Astrocyte (in vitro differentiated cells and primary cell): ENCODE results near the gene ABCC11. TPM values are rescaled to one million over a fixed set of nuclear protein-coding genes. Genes with fewer than 3 reads are reported as not detected.

ENCODE experiments used
- DNase-seq: peaks from one replicate; pipeline ENCODE4 v3.0.0-alpha.2; 2010; ENCODE audit warnings: low read depth
- FAIRE-seq: peaks from 2 replicates; lab custom pipeline; 2011; peaks lifted over from hg19 to GRCh38; lab: Jason Lieb, UNC
- H2AFZ ChIP-seq: 2 replicates; pipeline ENCODE4 v1.6.0; 2012; ENCODE audit warnings: low read depth, low read length, inconsistent platforms
- H3K27ac ChIP-seq: 2 replicates; pipeline ENCODE4 v1.5.1; 2011; ENCODE audit warnings: low read depth, low read length, inconsistent platforms
- H3K27me3 ChIP-seq: 2 replicates; pipeline ENCODE4 v1.6.0; 2011; ENCODE audit warnings: low read length, inconsistent platforms; ENCODE audit not compliant: insufficient read depth
- H3K36me3 ChIP-seq: 2 replicates; pipeline ENCODE4 v1.5.1; 2011; ENCODE audit warnings: low read length, inconsistent platforms; ENCODE audit not compliant: insufficient read depth
- H3K4me1 ChIP-seq: 2 replicates; pipeline ENCODE4 v1.5.1; 2011; ENCODE audit warnings: low read length, inconsistent platforms; ENCODE audit not compliant: insufficient read depth
- H3K4me2 ChIP-seq: 2 replicates; pipeline ENCODE4 v1.6.0; 2012; ENCODE audit warnings: low read length, inconsistent platforms
- H3K4me3 ChIP-seq: 2 replicates; pipeline ENCODE4 v1.5.1; 2011; ENCODE audit warnings: low read depth, mild to moderate bottlenecking, low read length, inconsistent platforms; ENCODE audit not compliant: insufficient read depth
- H3K79me2 ChIP-seq: 2 replicates; pipeline ENCODE4 v1.6.0; 2012; ENCODE audit warnings: mild to moderate bottlenecking, low read length, inconsistent platforms; ENCODE audit not compliant: insufficient read depth
- H3K9ac ChIP-seq: 2 replicates; pipeline ENCODE4 v1.6.0; 2012; ENCODE audit warnings: mild to moderate bottlenecking, low read length, inconsistent platforms
- H3K9me3 ChIP-seq: 2 replicates; pipeline ENCODE4 v1.5.1; 2012; ENCODE audit warnings: low read depth, mild to moderate bottlenecking, low read length, inconsistent platforms; ENCODE audit not compliant: insufficient read depth
- H4K20me1 ChIP-seq: 2 replicates; pipeline ENCODE4 v1.6.0; 2012; ENCODE audit warnings: low read length, inconsistent platforms; ENCODE audit not compliant: insufficient read depth
- H3K27ac Mint-ChIP-seq: one replicate; pipeline ENCODE4 v1.8.0; 2021; ENCODE audit warnings: mild to moderate bottlenecking, mixed read lengths; ENCODE audit not compliant: unreplicated experiment
- H3K27me3 Mint-ChIP-seq: one replicate; pipeline ENCODE4 v1.8.0; 2021; ENCODE audit warnings: low read depth, mixed read lengths; ENCODE audit not compliant: unreplicated experiment
- H3K36me3 Mint-ChIP-seq: one replicate; pipeline ENCODE4 v1.8.0; 2021; ENCODE audit warnings: low read depth, mixed read lengths; ENCODE audit not compliant: unreplicated experiment
- H3K4me1 Mint-ChIP-seq: one replicate; pipeline ENCODE4 v1.8.0; 2021; ENCODE audit warnings: low read depth, mixed read lengths; ENCODE audit not compliant: unreplicated experiment
- H3K4me3 Mint-ChIP-seq: one replicate; pipeline ENCODE4 v1.8.0; 2021; ENCODE audit warnings: mild to moderate bottlenecking, moderate library complexity, mixed read lengths; ENCODE audit not compliant: unreplicated experiment
- H3K9me3 Mint-ChIP-seq: one replicate; pipeline ENCODE4 v1.8.0; 2021; ENCODE audit warnings: mild to moderate bottlenecking, mixed read lengths; ENCODE audit not compliant: unreplicated experiment
- EZH2 ChIP-seq: IDR thresholded peaks from 2 replicates; pipeline ENCODE4 v1.6.1; 2012; ENCODE audit warnings: mild to moderate bottlenecking, low read length, inconsistent platforms; ENCODE audit not compliant: insufficient read depth
- total RNA-seq: library from RNA; stranded (reverse); gene quantifications from 2 replicates; pipeline ENCODE4 v1.2.1, GENCODE V29; 2021
- TF ChIP-seq, protein P1 (sequence below): IDR thresholded peaks from 2 replicates; pipeline ENCODE4 v1.5.1; 2011; ENCODE audit warnings: low read depth, mild to moderate bottlenecking, inconsistent platforms, low read length, moderate library complexity; ENCODE audit not compliant: insufficient read depth

Gene ABCC11
- total RNA-seq, 1 donor from 2014 or later: 0.32 TPM

DNA sequence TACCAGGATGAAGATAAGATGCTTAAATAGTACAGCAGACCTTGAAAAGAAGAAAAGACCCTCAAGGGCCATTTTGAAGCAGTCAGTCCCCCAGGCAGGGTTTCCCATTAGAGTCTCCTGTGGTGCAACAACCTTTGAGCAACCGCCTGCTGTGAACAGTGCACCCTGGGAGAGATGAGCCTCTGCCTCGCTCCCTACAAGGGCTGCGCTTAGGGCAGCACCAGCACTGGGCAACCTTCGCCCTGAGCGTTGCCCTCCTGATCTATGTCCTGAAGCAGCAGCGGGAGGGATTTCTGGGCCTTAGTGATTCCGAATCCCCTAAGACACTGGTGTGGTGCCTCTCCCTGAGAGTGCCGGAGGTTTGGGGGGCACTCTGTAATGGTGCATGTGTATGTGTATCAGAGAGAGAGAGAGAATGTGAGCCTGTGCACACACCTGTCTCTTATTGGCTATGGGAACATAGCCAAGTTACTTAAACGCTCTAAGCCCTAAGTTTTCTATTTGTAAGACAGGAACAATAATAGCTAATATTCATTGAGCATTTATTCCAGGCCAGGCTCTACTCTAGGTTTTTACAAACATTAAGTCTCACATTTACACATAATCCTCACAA, 66.4 kb downstream of the ABCC11 start:
- H3K36me3 ChIP-seq: no peaks in the 10 kb centered on the region
- H3K9ac ChIP-seq: no peak overlapping the region
- H3K4me1 ChIP-seq: no peaks in the 10 kb centered on the region
- H3K4me1 Mint-ChIP-seq: no peaks in the 10 kb centered on the region
- peaks cover 2% of the 10 kb centered on the region for H3K36me3 Mint-ChIP-seq
- DNase-seq (no peak), FAIRE-seq (no peak)
- no peak overlapping the region for H2AFZ ChIP-seq
- TF ChIP-seq, protein P1, sequence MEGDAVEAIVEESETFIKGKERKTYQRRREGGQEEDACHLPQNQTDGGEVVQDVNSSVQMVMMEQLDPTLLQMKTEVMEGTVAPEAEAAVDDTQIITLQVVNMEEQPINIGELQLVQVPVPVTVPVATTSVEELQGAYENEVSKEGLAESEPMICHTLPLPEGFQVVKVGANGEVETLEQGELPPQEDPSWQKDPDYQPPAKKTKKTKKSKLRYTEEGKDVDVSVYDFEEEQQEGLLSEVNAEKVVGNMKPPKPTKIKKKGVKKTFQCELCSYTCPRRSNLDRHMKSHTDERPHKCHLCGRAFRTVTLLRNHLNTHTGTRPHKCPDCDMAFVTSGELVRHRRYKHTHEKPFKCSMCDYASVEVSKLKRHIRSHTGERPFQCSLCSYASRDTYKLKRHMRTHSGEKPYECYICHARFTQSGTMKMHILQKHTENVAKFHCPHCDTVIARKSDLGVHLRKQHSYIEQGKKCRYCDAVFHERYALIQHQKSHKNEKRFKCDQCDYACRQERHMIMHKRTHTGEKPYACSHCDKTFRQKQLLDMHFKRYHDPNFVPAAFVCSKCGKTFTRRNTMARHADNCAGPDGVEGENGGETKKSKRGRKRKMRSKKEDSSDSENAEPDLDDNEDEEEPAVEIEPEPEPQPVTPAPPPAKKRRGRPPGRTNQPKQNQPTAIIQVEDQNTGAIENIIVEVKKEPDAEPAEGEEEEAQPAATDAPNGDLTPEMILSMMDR: no peak
- no peak for TF ChIP-seq EZH2
- H3K4me3 Mint-ChIP-seq: no peak overlapping the region
- no peaks in the 10 kb centered on the region for H4K20me1 ChIP-seq
- H3K27ac ChIP-seq: no peak overlapping the region
- H3K4me2 ChIP-seq: no peak overlapping the region
- H3K27ac Mint-ChIP-seq: no peak overlapping the region
- peaks cover 2% of the 10 kb centered on the region for H3K27me3 ChIP-seq
- H3K4me3 ChIP-seq: no peak overlapping the region
- H3K9me3 ChIP-seq: no peaks in the 10 kb centered on the region
- no peaks in the 10 kb centered on the region for H3K79me2 ChIP-seq
- H3K9me3 Mint-ChIP-seq: peaks cover 2% of the 10 kb centered on the region
- H3K27me3 Mint-ChIP-seq: peaks cover 32% of the 10 kb centered on the region

DNA sequence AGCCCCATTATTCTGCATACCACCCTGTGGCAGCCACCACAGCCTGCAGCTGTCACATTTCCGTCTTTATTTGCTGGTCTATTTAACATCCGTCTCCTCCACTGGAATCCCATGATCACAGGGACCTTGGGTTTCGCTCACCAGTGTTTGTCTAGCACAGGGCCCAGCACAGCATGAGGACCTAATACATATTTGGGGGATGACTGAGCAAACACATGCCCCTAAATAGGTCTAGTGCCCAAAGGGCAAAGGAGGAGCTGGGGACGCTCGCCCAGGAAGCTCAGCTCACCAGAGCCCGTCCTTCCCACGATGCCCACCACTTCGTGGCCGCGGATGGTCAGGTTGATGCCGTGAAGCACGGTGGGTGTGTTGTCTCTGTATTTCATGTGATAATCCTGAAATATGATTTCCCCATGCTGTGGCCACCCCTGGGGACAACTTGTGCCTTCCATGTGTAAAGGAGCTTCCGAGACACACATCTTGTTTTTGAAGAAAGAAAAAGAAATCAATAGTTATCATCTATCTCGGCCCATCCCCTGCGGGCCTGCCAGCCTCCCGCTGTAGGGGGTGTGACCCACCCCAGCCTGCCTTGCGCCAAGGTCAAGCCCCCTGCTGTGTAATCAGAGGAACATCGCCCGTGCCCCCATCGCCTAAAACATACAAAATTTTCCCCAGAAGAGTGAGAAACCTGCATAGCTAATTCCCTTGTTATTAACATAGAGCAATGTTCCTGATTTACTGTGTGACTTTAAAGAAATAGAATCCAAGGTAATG, 70.5 kb downstream of the ABCC11 start:
- no peaks in the 10 kb centered on the region for H4K20me1 ChIP-seq
- H3K27me3 Mint-ChIP-seq: peaks cover 39% of the 10 kb centered on the region
- FAIRE-seq (no peak), DNase-seq (no peak)
- H3K4me1 ChIP-seq: no peaks in the 10 kb centered on the region
- H2AFZ ChIP-seq: no peak overlapping the region
- no peaks in the 10 kb centered on the region for H3K9me3 ChIP-seq
- no peak overlapping the region for H3K9ac ChIP-seq
- peaks cover 2% of the 10 kb centered on the region for H3K36me3 Mint-ChIP-seq
- peaks cover 3% of the 10 kb centered on the region for H3K4me1 Mint-ChIP-seq
- no peak overlapping the region for H3K27ac ChIP-seq
- TF ChIP-seq EZH2: no peak
- TF ChIP-seq, protein P1: no peak
- H3K79me2 ChIP-seq: no peaks in the 10 kb centered on the region
- H3K4me2 ChIP-seq: no peak overlapping the region
- H3K36me3 ChIP-seq: no peaks in the 10 kb centered on the region
- H3K4me3 ChIP-seq: no peak overlapping the region
- H3K9me3 Mint-ChIP-seq: peaks cover 2% of the 10 kb centered on the region
- peaks cover 2% of the 10 kb centered on the region for H3K27me3 ChIP-seq
- no peak overlapping the region for H3K27ac Mint-ChIP-seq
- no peak overlapping the region for H3K4me3 Mint-ChIP-seq

DNA sequence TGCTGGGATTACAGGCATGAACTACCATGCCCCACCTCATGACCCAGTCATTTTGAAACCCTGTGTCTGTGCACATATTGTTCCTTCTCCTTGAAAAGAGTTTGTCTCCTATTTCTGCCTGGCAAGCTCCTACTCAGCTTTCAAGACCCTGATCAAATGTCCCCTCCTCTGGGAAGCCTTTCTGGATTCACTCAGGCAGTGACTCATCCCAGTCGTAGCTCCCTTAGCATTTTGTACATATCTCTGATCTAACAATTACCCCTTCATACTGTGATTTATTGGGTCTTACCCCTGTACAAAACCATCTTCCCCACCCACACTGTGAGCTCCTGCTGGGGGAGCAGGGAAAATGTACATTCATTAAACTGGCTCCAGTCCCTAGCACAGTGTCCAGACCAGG, 73.5 kb downstream of the ABCC11 start:
- H3K27ac Mint-ChIP-seq: no peak overlapping the region
- Histone ChIP-seq H3K4me1 (no peaks in the 10 kb centered on the region), H4K20me1 (no peaks in the 10 kb centered on the region), H3K79me2 (no peaks in the 10 kb centered on the region), H3K27ac (no peak overlapping the region), H2AFZ (no peak overlapping the region), H3K4me2 (no peak overlapping the region), H3K36me3 (no peaks in the 10 kb centered on the region), H3K9ac (no peak overlapping the region), H3K27me3 (no peaks in the 10 kb centered on the region), H3K4me3 (no peak overlapping the region), H3K9me3 (no peaks in the 10 kb centered on the region)
- H3K36me3 Mint-ChIP-seq: no peaks in the 10 kb centered on the region
- no peak for DNase-seq
- no peak for TF ChIP-seq EZH2
- TF ChIP-seq, protein P1: no peak
- H3K27me3 Mint-ChIP-seq: peaks cover 28% of the 10 kb centered on the region
- no peak overlapping the region for H3K4me3 Mint-ChIP-seq
- peaks cover 3% of the 10 kb centered on the region for H3K4me1 Mint-ChIP-seq
- peaks cover 2% of the 10 kb centered on the region for H3K9me3 Mint-ChIP-seq
- FAIRE-seq: no peak
